Keratinocyte (primary cell): ENCODE measurements around the gene MAX. TPM values are rescaled to one million over a fixed set of nuclear protein-coding genes. Genes with fewer than 3 reads are reported as not detected.

ENCODE experiments used
- DNase-seq: peaks from one replicate; pipeline ENCODE4 v3.0.0-alpha.2; 2011; ENCODE audit warnings: low read depth, missing footprints, low spot score
- FAIRE-seq: peaks from 2 replicates; lab custom pipeline; 2011; peaks lifted over from hg19 to GRCh38; lab: Jason Lieb, UNC
- H2AFZ ChIP-seq: 2 replicates; pipeline ENCODE4 v1.6.0; 2012; ENCODE audit warnings: low read length, control low read depth, inconsistent platforms; ENCODE audit not compliant: control insufficient read depth
- H3K27ac ChIP-seq: 2 replicates; pipeline ENCODE4 v1.5.1; 2011; ENCODE audit warnings: low read length; ENCODE audit not compliant: control insufficient read depth, insufficient read depth
- H3K27me3 ChIP-seq: 3 replicates; pipeline ENCODE4 v1.6.0; 2011; ENCODE audit warnings: low read length; ENCODE audit not compliant: control insufficient read depth, insufficient read depth; ENCODE audit errors: extremely low read depth
- H3K36me3 ChIP-seq, 2 experiments: 2 replicates in 1 of 2; 3 replicates in 1 of 2; pipeline ENCODE4 v1.5.1; 2011; ENCODE audit warnings: low read length in 2 of 2, mild to moderate bottlenecking in 1 of 2; ENCODE audit not compliant: control insufficient read depth in 2 of 2, insufficient read depth in 2 of 2; ENCODE audit errors: extremely low read depth in 1 of 2
- H3K4me1 ChIP-seq: 3 replicates; pipeline ENCODE4 v1.5.1; 2011; ENCODE audit warnings: low read length; ENCODE audit not compliant: control insufficient read depth, insufficient read depth; ENCODE audit errors: extremely low read depth
- H3K4me2 ChIP-seq: 3 replicates; pipeline ENCODE4 v1.6.0; 2011; ENCODE audit warnings: low read depth, low read length; ENCODE audit not compliant: control insufficient read depth, insufficient read depth; ENCODE audit errors: extremely low read depth
- H3K4me3 ChIP-seq, 3 experiments: fragments of 200-600 bp in 1 of 3; sonication (generic) in 1 of 3; 2 replicates in 2 of 3; 3 replicates in 1 of 3; pipeline ENCODE4 v1.5.1; 2011 to 2016; ENCODE audit warnings: low read length in 3 of 3, mild to moderate bottlenecking in 3 of 3, control low read depth in 2 of 3, inconsistent platforms in 1 of 3, low read depth in 1 of 3, mixed read lengths in 1 of 3, mixed run types in 1 of 3, moderate library complexity in 1 of 3; ENCODE audit not compliant: control insufficient read depth in 2 of 3, insufficient read depth in 2 of 3; ENCODE audit errors: extremely low read depth in 1 of 3
- H3K79me2 ChIP-seq: 2 replicates; pipeline ENCODE4 v1.6.0; 2012; ENCODE audit warnings: low read length; ENCODE audit not compliant: control insufficient read depth, insufficient read depth
- H3K9ac ChIP-seq: 3 replicates; pipeline ENCODE4 v1.6.0; 2011; ENCODE audit warnings: low read length; ENCODE audit not compliant: control insufficient read depth, insufficient read depth; ENCODE audit errors: extremely low read depth
- H3K9me1 ChIP-seq: 3 replicates; pipeline ENCODE4 v1.6.0; 2011; ENCODE audit warnings: low read length; ENCODE audit not compliant: control insufficient read depth, insufficient read depth; ENCODE audit errors: extremely low read depth
- H3K9me3 ChIP-seq: 2 replicates; pipeline ENCODE4 v1.5.1; 2012; ENCODE audit warnings: low read depth, low read length; ENCODE audit not compliant: control insufficient read depth
- H4K20me1 ChIP-seq: 3 replicates; pipeline ENCODE4 v1.6.0; 2011; ENCODE audit warnings: low read length; ENCODE audit not compliant: control insufficient read depth, insufficient read depth; ENCODE audit errors: extremely low read depth
- CTCF ChIP-seq, 3 experiments: IDR thresholded peaks in 1 of 3; conservative IDR thresholded peaks in 1 of 3; optimal IDR thresholded peaks in 1 of 3; 2 replicates in 2 of 3; 3 replicates in 1 of 3; pipeline versions ENCODE3 to v1.5.1; 2011; ENCODE audit warnings: low read length in 3 of 3, mild to moderate bottlenecking in 3 of 3, moderate library complexity in 2 of 3, control low read depth in 1 of 3, inconsistent platforms in 1 of 3; ENCODE audit not compliant: insufficient read depth in 2 of 3; ENCODE audit errors: extremely low read depth in 1 of 3
- EZH2 ChIP-seq: IDR thresholded peaks from one replicate; pipeline ENCODE4 v1.6.1; 2012; ENCODE audit warnings: inconsistent platforms, mild to moderate bottlenecking, low read length, moderate library complexity
- dilution Hi-C: fragments of 300-500 bp; cut with MboI; formaldehyde crosslinking; loops from one replicate; pipeline ENCODE4 v1.7.0; 2020; ENCODE audit warnings: low sequenced_read_pairs; ENCODE audit not compliant: extremely low pct_ligation_motif_present
- polyA plus RNA-seq, 5 experiments: library from polyadenylated mRNA; depleted of rRNA in 3 of 5; stranded (reverse) in 3 of 5; stranded (forward) in 1 of 5; unstranded in 1 of 5; fragments of >200 nt; gene quantifications; 1 replicate in 1 of 5; 2 replicates in 3 of 5; 3 replicates in 1 of 5; pipeline versions ENCODE4 v1.2.1 to v1.2.3, GENCODE V29; 2011 to 2012; ENCODE audit warnings: missing spikeins in 2 of 5, low read depth in 1 of 5, low replicate concordance in 1 of 5

MAX gene
- polyA plus RNA-seq, 1 donor (not counting 4 experiments of a cell fraction or from before 2014, with no cell fraction given) = 65.2 TPM

GRCh38 chr14:65084554-65085505 lies 17.5 kb downstream of the MAX start:
- TF ChIP-seq EZH2 (no peak), CTCF (optimal IDR thresholded peaks at IDR 0.05 in 1 of 3, IDR thresholded peaks at IDR 0.05 in 1 of 3, conservative IDR thresholded peaks at IDR 0.05 in 1 of 3; ENCODE audit: extremely low read depth in 1 of 3, insufficient read depth in 2 of 3, low read length in 3 of 3) (no peak)
- H3K27me3 ChIP-seq = no peaks in the 10 kb centered on the region
- no peaks in the 10 kb centered on the region for H3K4me1 ChIP-seq
- DNase-seq = no peak
- no peak overlapping the region for H3K4me2 ChIP-seq
- no peak overlapping the region for H3K27ac ChIP-seq
- FAIRE-seq = no peak
- no peaks in the 10 kb centered on the region for H4K20me1 ChIP-seq
- no peaks in the 10 kb centered on the region for H3K9me3 ChIP-seq
- H2AFZ ChIP-seq = no peak overlapping the region
- H3K36me3 ChIP-seq = peaks cover 20 to 40% of the 10 kb centered on the region in 2 experiments
- H3K9ac ChIP-seq = no peak overlapping the region
- H3K9me1 ChIP-seq = no peaks in the 10 kb centered on the region
- H3K4me3 ChIP-seq = no peak overlapping the region
- H3K79me2 ChIP-seq = peaks cover 44% of the 10 kb centered on the region
- dilution Hi-C loops = no loop called here

- Histone ChIP-seq H3K36me3 (peaks cover 12 to 29% of the 10 kb centered on the region in 2 experiments), H3K27me3 (no peaks in the 10 kb centered on the region), H3K27ac (no peak overlapping the region), H3K9me3 (no peaks in the 10 kb centered on the region), H4K20me1 (no peaks in the 10 kb centered on the region), H3K4me2 (no peak overlapping the region), H3K79me2 (peaks cover 38% of the 10 kb centered on the region), H3K4me1 (no peaks in the 10 kb centered on the region), H3K9me1 (no peaks in the 10 kb centered on the region), H2AFZ (no peak overlapping the region), H3K4me3 (no peak overlapping the region), H3K9ac (no peak overlapping the region)
- FAIRE-seq = no peak
- DNase-seq = no peak
- TF ChIP-seq EZH2 (no peak), CTCF (optimal IDR thresholded peaks at IDR 0.05 in 1 of 3, IDR thresholded peaks at IDR 0.05 in 1 of 3, conservative IDR thresholded peaks at IDR 0.05 in 1 of 3; ENCODE audit: extremely low read depth in 1 of 3, insufficient read depth in 2 of 3, low read length in 3 of 3) (no peak)
- dilution Hi-C loops = no loop called here
These were observed 19.4 kb downstream of the MAX start for GRCh38 chr14:65082930-65083329.
